ENCODE data around the gene HPCAL1.

GRCh38 chr2:10451819-10452218, 149.1 kb downstream of the HPCAL1 start:
- TF ChIP-seq CTCF (IDR thresholded peaks at IDR 0.05; ENCODE audit: poor library complexity, severe bottlenecking) (no peak), SMC3 (conservative IDR thresholded peaks at IDR 0.05; ENCODE audit: poor library complexity) (no peak), RAD21 (conservative IDR thresholded peaks at IDR 0.05) (no peak), POLR2AphosphoS5 (IDR thresholded peaks at IDR 0.05) (no peak), REST (IDR thresholded peaks at IDR 0.05; ENCODE audit: borderline replicate concordance) (no peak)
